ENCODE data around the gene TMEM63C.

The TMEM63C gene

GRCh38 chr14:77180726-77181602 is 634 bp upstream of the TMEM63C start:
- H3K27me3 Mint-ChIP-seq: peaks cover 80% of the 10 kb centered on the region
- DNase-seq (no peak), ATAC-seq (peak; percentile 17)
- peaks cover 50% of the 10 kb centered on the region for H3K4me1 Mint-ChIP-seq
- no peaks in the 10 kb centered on the region for H3K9me3 Mint-ChIP-seq
- H3K4me3 Mint-ChIP-seq: peak overlapping the region; percentile 74 to 77
- H3K27ac Mint-ChIP-seq: peak overlapping the region in 1 of 2 donors; percentile 71

DNA sequence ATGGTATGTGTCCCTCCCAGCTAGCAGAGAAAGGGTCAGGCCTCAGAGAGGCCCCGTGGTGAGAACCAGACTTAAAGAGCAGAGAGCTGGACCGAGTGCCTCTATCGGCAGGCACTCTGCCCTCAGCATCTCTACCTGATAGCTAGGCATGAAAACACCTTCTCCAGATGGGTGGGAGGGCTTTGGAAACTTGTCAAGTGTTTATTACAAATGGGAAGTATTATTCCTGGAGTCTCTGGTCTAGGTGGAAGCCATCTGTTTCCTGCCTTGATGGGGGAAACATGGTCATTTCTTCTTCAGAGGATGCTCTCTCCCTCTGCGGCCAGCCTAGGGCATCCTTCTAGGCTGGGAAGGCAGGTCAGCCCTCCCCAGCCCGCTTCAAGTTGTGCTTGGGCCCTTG is 2.3 kb downstream of the TMEM63C start:
- DNase-seq (no peak), ATAC-seq (no peak)
- Mint-ChIP-seq H3K27me3 (peaks cover 70% of the 10 kb centered on the region), H3K9me3 (no peaks in the 10 kb centered on the region), H3K4me1 (peaks cover 44% of the 10 kb centered on the region), H3K4me3 (peak overlapping the region in 1 of 2 donors; percentile 21), H3K27ac (no peak overlapping the region)

DNA sequence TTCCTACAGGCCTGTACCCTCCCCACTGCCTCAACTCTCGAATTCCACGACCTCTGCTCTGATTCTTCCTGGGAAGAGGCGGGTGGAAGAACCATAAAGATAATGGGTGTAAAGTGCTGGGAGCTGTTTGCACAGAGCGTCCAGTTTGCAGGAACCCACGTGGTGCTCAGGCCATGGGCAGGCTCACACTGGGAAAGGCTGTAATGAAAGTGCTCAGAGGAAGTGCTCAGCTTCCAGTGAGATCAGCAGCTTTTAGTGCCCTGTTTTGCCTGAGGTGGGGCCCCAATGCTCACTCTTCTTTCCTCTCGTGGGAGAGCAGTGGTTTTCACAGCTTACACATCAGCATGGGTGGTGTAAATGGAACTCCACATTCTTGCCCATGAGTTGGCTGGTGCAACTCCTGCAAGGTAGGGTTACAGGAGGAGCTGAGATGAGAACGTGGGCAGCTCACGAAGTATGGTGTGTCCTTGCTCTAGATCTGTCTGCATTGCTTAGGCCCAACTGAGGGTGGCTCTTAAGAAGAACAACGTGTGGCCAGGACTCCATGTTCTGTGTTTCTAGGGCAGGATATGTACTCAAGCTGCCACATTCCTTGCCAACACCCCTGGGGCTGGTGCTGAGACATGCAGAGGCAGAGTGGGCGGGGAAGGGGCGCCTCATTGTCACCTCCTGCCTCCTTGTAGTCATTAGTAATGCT is 2.9 kb downstream of the TMEM63C start:
- H3K4me1 Mint-ChIP-seq: peaks cover 44% of the 10 kb centered on the region
- no peaks in the 10 kb centered on the region for H3K9me3 Mint-ChIP-seq
- no peak for DNase-seq
- peak overlapping the region in 1 of 2 donors; percentile 46 for H3K27ac Mint-ChIP-seq
- peak overlapping the region in 1 of 2 donors; percentile 14 for H3K4me3 Mint-ChIP-seq
- ATAC-seq: peak; percentile 6
- H3K27me3 Mint-ChIP-seq: peaks cover 70% of the 10 kb centered on the region

DNA sequence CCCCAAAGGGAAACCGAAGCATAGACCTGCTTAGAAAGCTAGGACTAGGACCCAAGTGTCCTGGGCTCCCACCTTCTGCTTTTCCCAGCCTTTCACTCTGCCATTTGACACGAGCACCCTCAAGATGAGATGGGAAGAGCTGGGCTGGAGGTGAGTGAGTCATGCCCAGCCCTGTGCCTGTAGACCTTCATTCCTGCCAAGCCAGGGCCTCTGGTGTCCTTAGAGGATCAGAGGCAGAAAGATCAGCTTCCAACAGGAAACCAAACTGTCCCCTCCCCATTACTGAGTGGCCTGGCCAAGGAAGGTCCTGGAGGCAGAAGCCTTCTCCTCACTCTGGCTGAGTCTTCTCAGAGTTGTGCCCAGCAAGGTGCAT is 3.5 kb downstream of the TMEM63C start:
- Mint-ChIP-seq H3K9me3 (no peaks in the 10 kb centered on the region), H3K27ac (no peak overlapping the region), H3K4me3 (no peak overlapping the region), H3K27me3 (peaks cover 68% of the 10 kb centered on the region), H3K4me1 (peaks cover 44% of the 10 kb centered on the region)
- DNase-seq (no peak), ATAC-seq (no peak)

DNA sequence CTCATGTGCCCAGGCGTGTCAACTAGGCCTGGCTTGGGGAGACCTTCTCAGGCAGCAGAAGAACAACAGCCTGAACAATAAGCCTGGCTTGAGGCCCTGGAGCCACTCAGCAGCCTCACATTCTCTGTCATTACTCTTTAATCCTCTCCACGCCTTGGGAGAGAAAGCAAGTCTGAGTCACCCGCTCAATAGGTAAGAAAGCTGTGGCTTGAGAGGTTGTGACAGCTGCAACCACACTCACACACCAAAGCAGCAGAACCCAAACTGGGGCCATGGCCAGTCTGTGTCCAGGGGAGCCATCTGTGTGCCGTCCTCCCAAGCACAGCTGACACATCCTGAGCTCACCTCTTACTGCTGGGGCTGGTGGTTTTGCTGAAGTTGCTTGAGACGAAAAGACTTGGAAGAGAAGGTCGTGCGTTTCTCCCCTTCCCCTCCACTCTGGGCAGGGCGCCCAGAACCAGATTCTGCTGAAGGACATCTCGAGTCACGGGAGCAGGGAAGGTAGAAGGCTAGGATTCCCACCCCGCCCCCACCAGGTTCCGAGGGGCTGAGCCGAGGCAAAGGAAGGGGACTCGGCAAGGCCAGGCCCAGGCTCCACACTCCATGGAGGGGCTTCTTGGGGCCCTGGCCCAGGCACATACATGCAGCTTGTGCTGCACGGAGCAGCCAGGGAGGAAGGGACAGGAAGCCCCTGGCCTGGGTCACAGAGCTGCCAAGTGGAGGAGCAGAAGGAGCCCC is 5.5 kb downstream of the TMEM63C start:
- no peak for ATAC-seq
- H3K27ac Mint-ChIP-seq: no peak overlapping the region
- no peak for DNase-seq
- no peak overlapping the region for H3K4me3 Mint-ChIP-seq
- no peaks in the 10 kb centered on the region for H3K9me3 Mint-ChIP-seq
- peaks cover 48% of the 10 kb centered on the region for H3K27me3 Mint-ChIP-seq
- peaks cover 32% of the 10 kb centered on the region for H3K4me1 Mint-ChIP-seq

DNA sequence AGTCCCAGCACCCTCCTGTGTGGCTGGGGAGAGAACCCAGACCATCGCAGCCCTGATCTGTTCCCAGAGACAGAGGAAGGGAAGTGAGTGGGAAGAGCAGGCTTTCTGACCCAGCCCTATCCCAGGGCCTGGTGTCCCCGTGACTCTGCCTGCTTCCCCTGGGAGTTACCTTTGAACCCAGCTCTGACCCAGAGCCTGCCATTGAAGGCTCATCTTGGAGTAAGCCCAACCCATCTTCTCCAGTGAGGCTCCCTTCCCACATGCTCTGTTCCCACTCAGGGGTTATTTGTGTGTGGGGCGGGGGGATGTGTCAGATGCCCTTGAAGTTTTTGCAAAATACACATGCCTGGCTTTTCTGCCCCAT is 6.0 kb downstream of the TMEM63C start:
- no peaks in the 10 kb centered on the region for H3K9me3 Mint-ChIP-seq
- DNase-seq (no peak), ATAC-seq (no peak)
- H3K4me3 Mint-ChIP-seq: no peak overlapping the region
- peaks cover 26% of the 10 kb centered on the region for H3K4me1 Mint-ChIP-seq
- H3K27me3 Mint-ChIP-seq: peaks cover 47% of the 10 kb centered on the region
- no peak overlapping the region for H3K27ac Mint-ChIP-seq

DNA sequence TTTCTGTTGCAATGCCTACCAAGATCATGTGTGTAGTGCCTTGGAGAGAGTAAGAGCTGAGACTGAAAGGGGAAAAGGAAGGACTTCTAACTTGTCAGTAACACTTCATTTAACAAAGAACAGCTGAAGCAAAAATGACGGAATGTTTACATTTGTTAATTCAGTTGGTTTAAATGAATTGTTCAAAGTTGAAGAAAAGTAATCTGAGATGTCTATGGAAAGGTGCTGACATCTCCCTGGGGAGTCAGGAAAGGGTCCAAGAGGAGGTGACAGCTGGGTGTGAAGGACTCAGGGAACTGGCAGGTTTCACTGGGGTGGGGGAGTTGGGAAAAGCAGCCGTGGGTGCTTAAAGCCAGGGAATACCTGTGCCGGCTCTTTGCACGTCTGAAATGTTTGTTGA is 7.9 kb downstream of the TMEM63C start:
- no peaks in the 10 kb centered on the region for H3K9me3 Mint-ChIP-seq

DNA sequence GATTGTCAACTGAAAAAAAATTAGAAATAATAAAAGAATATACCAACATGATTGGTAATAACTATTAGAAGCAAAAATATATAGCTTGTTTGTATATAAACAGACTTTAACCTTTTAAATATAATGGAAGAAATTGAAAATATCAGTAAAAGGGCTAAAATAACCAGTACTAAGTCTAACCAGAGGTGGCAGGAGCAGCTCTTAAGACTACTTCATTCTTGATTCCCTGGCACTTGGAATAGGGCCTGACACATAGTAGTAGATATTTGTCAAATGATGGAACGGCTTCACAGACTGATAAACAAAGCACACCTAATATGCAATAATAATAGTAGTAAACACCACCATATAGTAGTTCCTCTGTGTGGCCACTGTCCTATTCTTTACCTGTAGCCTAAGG is 9.4 kb downstream of the TMEM63C start:
- no peaks in the 10 kb centered on the region for H3K9me3 Mint-ChIP-seq
- H3K4me1 Mint-ChIP-seq: no peaks in the 10 kb centered on the region
- DNase-seq (no peak), ATAC-seq (no peak)
- no peak overlapping the region for H3K4me3 Mint-ChIP-seq
- H3K27ac Mint-ChIP-seq: no peak overlapping the region
- peaks cover 16% of the 10 kb centered on the region for H3K27me3 Mint-ChIP-seq

More for the DNA sequence above, 7.9 kb downstream of the TMEM63C start:
- Mint-ChIP-seq H3K27ac (no peak overlapping the region), H3K27me3 (peaks cover 28% of the 10 kb centered on the region), H3K4me3 (no peak overlapping the region), H3K4me1 (peaks cover 8% of the 10 kb centered on the region)
- ATAC-seq (no peak), DNase-seq (no peak)

GRCh38 chr14:77194706-77195105 is 13.1 kb downstream of the TMEM63C start:
- DNase-seq: no peak
- peaks cover 8% of the 10 kb centered on the region for H3K27me3 Mint-ChIP-seq
- H3K27ac Mint-ChIP-seq: peak overlapping the region in 1 of 2 donors; percentile 26
- ATAC-seq: no peak
- H3K9me3 Mint-ChIP-seq: no peaks in the 10 kb centered on the region
- no peak overlapping the region for H3K4me3 Mint-ChIP-seq
- H3K4me1 Mint-ChIP-seq: no peaks in the 10 kb centered on the region

DNA sequence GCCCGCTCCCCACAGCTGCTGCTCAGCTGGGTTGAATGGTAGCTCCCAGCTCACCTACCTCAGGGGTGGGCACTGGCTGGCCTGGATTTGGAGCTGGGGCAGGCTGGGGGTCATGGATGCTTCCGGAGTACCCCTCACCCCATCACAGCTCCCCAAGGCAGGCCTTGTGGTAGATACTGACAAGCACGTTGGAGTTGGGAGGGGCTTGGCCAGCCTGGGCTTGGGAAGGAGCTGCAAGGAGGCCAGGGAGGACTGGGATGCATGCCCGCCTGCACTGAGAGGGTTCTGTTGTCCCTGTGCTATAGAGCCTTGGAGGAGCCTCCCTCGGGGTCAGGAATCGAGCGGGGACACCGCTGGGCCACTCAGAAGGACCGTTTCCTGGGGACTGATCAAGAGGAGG is 14.2 kb downstream of the TMEM63C start:
- no peaks in the 10 kb centered on the region for H3K4me1 Mint-ChIP-seq
- ATAC-seq: no peak
- peaks cover 17% of the 10 kb centered on the region for H3K27me3 Mint-ChIP-seq
- no peak for DNase-seq
- no peaks in the 10 kb centered on the region for H3K9me3 Mint-ChIP-seq
- no peak overlapping the region for H3K27ac Mint-ChIP-seq
- no peak overlapping the region for H3K4me3 Mint-ChIP-seq

- Mint-ChIP-seq H3K27ac (no peak overlapping the region), H3K4me1 (no peaks in the 10 kb centered on the region), H3K27me3 (peaks cover 19% of the 10 kb centered on the region), H3K9me3 (no peaks in the 10 kb centered on the region), H3K4me3 (no peak overlapping the region)
- no peak for DNase-seq
- no peak for ATAC-seq
Observed at GRCh38 chr14:77197988-77198387, 16.4 kb downstream of the TMEM63C start.

- ATAC-seq (no peak), DNase-seq (no peak)
- H3K27ac Mint-ChIP-seq: no peak overlapping the region
- H3K4me1 Mint-ChIP-seq: no peaks in the 10 kb centered on the region
- no peaks in the 10 kb centered on the region for H3K9me3 Mint-ChIP-seq
- no peak overlapping the region for H3K4me3 Mint-ChIP-seq
- peaks cover 19% of the 10 kb centered on the region for H3K27me3 Mint-ChIP-seq
Observed at GRCh38 chr14:77198561-77198960, 17.0 kb downstream of the TMEM63C start.

DNA sequence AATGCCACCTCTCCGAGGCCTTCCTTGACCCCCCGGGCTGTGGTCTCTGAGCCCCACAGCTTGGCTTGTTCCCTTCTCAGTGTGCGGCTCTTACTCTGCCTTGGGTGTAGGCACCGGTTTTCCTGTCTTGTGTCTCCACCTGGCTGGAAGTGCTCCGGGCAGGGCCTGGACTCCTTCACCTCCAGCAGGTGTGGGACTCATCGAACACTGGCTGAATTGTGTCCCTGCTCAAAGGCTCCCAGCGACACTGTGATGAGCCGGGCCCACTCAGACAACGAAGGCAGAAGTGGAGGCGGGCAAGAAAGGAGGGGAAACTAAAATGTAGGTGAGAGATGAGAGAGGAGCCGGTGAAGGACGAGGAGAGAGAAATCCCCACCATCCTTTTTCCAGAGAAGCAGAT is 18.0 kb downstream of the TMEM63C start:
- Mint-ChIP-seq H3K4me1 (no peaks in the 10 kb centered on the region), H3K27me3 (peaks cover 19% of the 10 kb centered on the region), H3K9me3 (no peaks in the 10 kb centered on the region), H3K27ac (no peak overlapping the region), H3K4me3 (no peak overlapping the region)
- ATAC-seq (no peak), DNase-seq (no peak)

DNA sequence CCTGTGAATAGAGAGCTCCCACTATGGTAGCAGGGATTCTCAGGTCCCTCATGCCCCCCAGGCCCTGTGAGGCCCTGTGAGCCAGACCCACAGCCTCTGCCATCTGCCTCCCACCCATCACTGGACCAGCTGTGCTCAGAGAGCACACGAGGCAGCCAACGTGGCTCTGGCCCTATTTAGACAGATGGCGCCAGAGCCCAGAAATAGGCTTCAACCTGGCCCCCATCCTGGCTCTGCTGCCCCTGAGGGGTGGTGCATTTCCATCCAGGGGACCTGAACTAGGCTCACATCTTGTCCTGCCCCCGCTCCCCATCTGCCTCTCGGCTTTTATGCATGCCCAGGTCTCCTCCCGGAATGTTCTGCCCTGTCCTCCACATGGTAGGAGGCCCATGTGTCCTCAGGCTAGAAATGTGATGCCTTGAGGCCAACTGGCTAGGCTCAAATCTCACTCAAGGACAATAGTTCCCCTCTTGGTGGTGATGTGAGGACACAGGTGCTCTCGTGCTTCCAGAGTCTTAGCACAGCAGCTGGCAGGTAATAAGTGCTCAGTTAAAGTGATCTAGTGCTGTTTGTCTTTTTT is 18.9 kb downstream of the TMEM63C start:
- Mint-ChIP-seq H3K27ac (no peak overlapping the region), H3K27me3 (peaks cover 19% of the 10 kb centered on the region), H3K4me3 (no peak overlapping the region), H3K4me1 (no peaks in the 10 kb centered on the region), H3K9me3 (no peaks in the 10 kb centered on the region)
- no peak for ATAC-seq
- DNase-seq: no peak

- no peak for DNase-seq
- no peak overlapping the region for H3K27ac Mint-ChIP-seq
- peaks cover 19% of the 10 kb centered on the region for H3K27me3 Mint-ChIP-seq
- H3K4me3 Mint-ChIP-seq: no peak overlapping the region
- H3K9me3 Mint-ChIP-seq: no peaks in the 10 kb centered on the region
- ATAC-seq: no peak
- H3K4me1 Mint-ChIP-seq: no peaks in the 10 kb centered on the region
Observed at GRCh38 chr14:77201696-77202095, 20.1 kb downstream of the TMEM63C start.

Measured in stimulated activated naive CD8-positive, alpha-beta T cell treated with anti-CD3 and anti-CD28 coated beads, Interleukin-15, amount 100 ng/mL, for 72 hours (primary cell).